Muscle layer of colon (tissue), 2 donors: ENCODE data around the gene ABLIM3.

Source experiments
- H3K27ac ChIP-seq: one replicate; pipeline ENCODE4 v1.7.0; 2013; ENCODE audit warnings: low read depth, mild to moderate bottlenecking, low read length, moderate library complexity
- H3K27me3 ChIP-seq, 2 donors: one replicate each; pipeline ENCODE4 v1.7.0; 2013; ENCODE audit warnings: low read length in 2 of 2, mild to moderate bottlenecking in 2 of 2; ENCODE audit not compliant: insufficient read depth in 2 of 2, control insufficient read depth in 1 of 2
- H3K36me3 ChIP-seq: one replicate; pipeline ENCODE4 v1.7.0; 2013; ENCODE audit warnings: mild to moderate bottlenecking, low read length; ENCODE audit not compliant: insufficient read depth
- H3K4me1 ChIP-seq: one replicate; pipeline ENCODE4 v1.7.0; 2013; ENCODE audit warnings: mild to moderate bottlenecking, low read length; ENCODE audit not compliant: insufficient read depth
- H3K4me3 ChIP-seq, 2 donors: one replicate each; pipeline ENCODE4 v1.7.0; 2013; ENCODE audit warnings: low read length in 2 of 2, low read depth in 1 of 2, mild to moderate bottlenecking in 1 of 2, moderate library complexity in 1 of 2
- H3K9ac ChIP-seq: one replicate; pipeline ENCODE4 v1.7.0; 2013; ENCODE audit warnings: low read length
- H3K9me3 ChIP-seq: one replicate; pipeline ENCODE4 v1.7.0; 2013; ENCODE audit warnings: mild to moderate bottlenecking, low read length
- donor health status: abdominal sarcoma.
- donor health status: Adenocarcinoma of cecum.

ABLIM3 gene

DNA sequence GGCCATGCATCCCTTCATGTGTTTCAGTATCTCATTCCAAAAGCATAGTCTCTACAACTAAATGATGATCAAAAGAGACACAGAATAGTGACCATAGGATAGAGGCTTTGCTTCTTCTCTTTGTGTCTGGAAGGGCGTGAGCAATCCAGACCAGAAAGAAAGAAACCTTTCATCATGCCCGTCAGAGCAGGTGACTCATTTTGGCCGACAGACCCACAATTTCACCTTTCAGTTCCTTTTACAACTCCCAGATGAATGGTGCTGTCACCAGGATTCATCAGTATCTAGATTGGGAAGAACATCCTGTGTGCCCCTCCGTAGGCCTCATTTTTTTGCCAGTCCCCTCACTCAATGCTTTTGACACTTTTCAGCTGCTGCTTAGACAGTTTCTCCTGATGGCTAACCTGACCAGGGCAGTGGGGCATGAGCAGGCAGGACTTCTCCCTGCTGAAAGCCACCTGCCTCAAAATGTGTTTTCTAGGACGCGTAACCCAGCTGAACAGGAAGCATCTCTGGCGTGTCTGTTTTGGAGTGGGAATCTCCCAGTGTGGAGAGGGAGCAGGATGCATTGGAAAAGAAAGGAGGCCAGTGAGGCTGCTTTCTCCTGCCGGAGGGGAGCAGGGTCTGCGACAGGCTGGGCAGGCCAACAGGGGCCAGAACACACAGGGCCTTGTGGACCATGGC, 21.2 kb downstream of the ABLIM3 start:
- Histone ChIP-seq H3K27me3 (no peaks in the 10 kb centered on the region), H3K27ac (no peak overlapping the region), H3K9me3 (no peaks in the 10 kb centered on the region), H3K4me1 (no peaks in the 10 kb centered on the region), H3K36me3 (no peaks in the 10 kb centered on the region), H3K9ac (no peak overlapping the region), H3K4me3 (no peak overlapping the region)

DNA sequence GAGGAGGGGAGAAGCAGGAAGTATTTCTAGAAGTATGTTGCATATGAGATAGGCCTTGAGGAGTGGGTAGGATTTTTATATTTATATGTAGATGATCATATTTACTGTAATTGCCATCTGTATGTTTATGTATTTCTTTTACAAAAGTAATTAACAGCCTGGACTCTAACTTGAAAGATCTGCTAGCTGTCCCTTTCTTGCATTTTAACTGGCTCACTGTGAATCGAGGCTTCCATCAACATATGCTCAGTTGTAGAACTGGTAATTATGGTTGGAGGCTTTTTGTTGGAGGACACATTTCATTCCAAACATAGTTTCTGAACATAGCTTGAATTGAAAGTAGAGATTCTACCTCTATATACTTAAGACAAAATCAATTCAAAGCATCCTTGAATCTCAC, 23.4 kb downstream of the ABLIM3 start:
- H3K4me3 ChIP-seq: no peak overlapping the region
- H3K36me3 ChIP-seq: no peaks in the 10 kb centered on the region
- no peaks in the 10 kb centered on the region for H3K9me3 ChIP-seq
- no peaks in the 10 kb centered on the region for H3K27me3 ChIP-seq
- no peak overlapping the region for H3K9ac ChIP-seq
- no peaks in the 10 kb centered on the region for H3K4me1 ChIP-seq
- no peak overlapping the region for H3K27ac ChIP-seq

DNA sequence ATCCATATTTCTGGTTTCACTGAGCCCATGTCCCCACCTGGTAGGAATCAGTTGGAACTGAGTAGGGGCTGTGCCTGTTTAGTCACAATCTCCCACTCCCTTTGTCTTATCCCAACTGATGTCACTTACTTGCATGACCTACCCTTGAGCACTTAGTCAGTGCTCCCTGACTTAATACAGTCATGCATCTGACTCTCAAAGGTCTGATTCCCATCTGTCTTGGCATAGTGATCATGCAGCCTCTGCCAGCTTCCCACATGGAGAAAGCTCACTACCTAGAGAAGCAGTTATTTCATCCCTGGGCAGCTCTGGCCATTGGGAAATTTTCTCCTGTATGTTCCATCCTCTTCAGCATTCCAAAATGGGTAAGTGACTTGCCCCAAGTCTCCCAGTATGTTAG, 24.8 kb downstream of the ABLIM3 start:
- H3K27ac ChIP-seq: no peak overlapping the region
- H3K9me3 ChIP-seq: no peaks in the 10 kb centered on the region
- H3K4me1 ChIP-seq: no peaks in the 10 kb centered on the region
- H3K9ac ChIP-seq: no peak overlapping the region
- no peaks in the 10 kb centered on the region for H3K27me3 ChIP-seq
- no peak overlapping the region for H3K4me3 ChIP-seq
- H3K36me3 ChIP-seq: no peaks in the 10 kb centered on the region

DNA sequence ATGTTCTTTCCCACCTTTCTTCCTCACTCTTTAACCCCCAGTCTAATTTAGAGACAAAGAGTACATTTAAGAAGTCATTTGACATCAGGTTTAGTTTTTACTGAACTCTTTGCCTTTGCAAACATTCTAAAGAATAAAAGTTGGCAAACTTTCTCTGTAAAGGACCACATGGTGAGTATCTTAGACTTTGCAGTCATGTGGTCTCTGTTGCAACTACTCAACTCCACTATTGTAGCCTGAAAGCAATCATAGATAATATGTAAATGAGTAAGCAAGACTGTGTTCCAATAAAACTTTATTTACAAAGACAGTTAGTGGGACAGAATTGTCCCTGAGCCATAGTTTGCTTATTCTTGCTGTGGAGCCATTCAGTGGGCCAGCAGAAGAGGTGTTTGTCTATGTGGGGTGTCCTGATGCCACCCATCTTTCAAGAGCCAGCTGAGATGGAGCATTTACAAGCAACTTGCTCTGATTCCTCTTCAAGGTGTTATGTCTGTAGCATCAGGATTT, 25.4 kb downstream of the ABLIM3 start:
- no peak overlapping the region for H3K27ac ChIP-seq
- no peaks in the 10 kb centered on the region for H3K9me3 ChIP-seq
- no peak overlapping the region for H3K9ac ChIP-seq
- no peaks in the 10 kb centered on the region for H3K36me3 ChIP-seq
- H3K27me3 ChIP-seq: no peaks in the 10 kb centered on the region
- H3K4me3 ChIP-seq: no peak overlapping the region
- H3K4me1 ChIP-seq: no peaks in the 10 kb centered on the region

DNA sequence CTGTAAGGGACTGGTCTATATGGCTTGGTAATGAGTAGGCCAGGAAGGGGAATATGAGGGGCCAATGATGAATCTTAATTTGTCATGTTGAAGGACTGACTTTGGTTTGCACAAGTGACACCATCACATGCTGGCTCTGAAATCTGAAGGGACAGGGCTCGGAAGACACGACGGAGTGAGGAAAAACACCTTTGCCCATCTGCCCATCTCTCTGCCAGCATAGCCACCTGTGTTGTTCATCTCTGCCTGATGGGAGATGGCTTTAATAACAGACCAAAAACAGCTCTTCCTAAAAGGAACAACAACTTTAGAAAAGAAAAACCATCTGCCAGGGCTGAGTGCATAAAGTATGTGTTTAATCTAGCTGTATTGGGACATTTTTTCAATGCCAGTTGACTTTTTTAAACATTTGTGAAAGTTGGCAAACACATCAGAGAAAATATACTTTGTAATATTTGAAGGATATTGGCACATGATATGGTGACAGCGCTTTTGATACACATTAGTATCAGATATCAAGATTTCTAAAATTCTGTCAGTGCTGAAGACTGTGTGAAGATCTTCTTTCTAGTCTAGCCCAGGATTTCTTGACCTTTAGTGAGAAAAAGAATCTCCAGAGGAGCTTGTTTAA, 27.1 kb downstream of the ABLIM3 start:
- no peak overlapping the region for H3K27ac ChIP-seq
- no peak overlapping the region for H3K9ac ChIP-seq
- H3K4me1 ChIP-seq: peaks cover 10% of the 10 kb centered on the region
- H3K36me3 ChIP-seq: no peaks in the 10 kb centered on the region
- no peak overlapping the region for H3K4me3 ChIP-seq
- H3K9me3 ChIP-seq: no peaks in the 10 kb centered on the region
- H3K27me3 ChIP-seq: no peaks in the 10 kb centered on the region

DNA sequence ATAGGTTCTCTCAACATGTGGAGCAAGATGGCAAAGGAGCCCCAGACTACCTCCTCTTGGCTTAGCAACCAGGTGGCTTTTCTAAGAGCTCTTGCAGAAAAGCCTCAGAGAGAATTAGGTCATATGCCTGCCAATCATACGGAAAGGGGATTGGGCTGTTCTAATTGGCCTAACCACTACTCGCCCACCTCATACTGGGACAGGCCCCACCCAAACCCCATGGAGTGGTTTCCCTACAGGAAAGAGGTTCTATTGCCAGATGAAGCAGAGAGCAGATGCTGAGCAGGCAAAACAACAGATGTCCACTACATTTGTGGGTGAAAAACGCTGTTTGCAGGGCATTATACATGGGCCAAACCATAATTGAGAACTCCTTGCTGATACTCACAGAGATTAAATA, 29.0 kb downstream of the ABLIM3 start:
- Histone ChIP-seq H3K4me1 (peaks cover 10% of the 10 kb centered on the region), H3K9ac (no peak overlapping the region), H3K27ac (no peak overlapping the region), H3K36me3 (no peaks in the 10 kb centered on the region), H3K27me3 (no peaks in the 10 kb centered on the region), H3K4me3 (no peak overlapping the region), H3K9me3 (no peaks in the 10 kb centered on the region)

DNA sequence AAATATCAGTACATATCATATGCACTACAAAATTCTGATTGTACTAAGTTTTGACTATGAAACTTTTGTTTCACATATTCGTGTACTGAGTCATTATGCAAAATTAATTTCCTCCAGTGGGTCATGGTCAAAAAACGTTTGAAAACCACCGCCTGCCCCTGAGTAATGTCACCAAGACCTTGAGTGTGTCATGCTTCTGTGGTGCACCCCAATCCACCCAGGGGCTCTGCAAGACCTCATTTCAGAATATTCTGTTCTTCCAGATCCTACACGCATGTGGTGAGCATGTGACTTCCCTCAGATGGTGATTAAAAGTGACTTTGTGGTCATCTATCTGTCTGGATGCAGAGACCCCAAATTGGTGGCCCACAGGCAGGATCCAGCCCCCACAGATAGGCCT, 31.0 kb downstream of the ABLIM3 start:
- no peaks in the 10 kb centered on the region for H3K27me3 ChIP-seq
- no peaks in the 10 kb centered on the region for H3K9me3 ChIP-seq
- no peaks in the 10 kb centered on the region for H3K36me3 ChIP-seq
- no peak overlapping the region for H3K27ac ChIP-seq
- H3K4me1 ChIP-seq: peaks cover 10% of the 10 kb centered on the region
- H3K9ac ChIP-seq: no peak overlapping the region
- no peak overlapping the region for H3K4me3 ChIP-seq

DNA sequence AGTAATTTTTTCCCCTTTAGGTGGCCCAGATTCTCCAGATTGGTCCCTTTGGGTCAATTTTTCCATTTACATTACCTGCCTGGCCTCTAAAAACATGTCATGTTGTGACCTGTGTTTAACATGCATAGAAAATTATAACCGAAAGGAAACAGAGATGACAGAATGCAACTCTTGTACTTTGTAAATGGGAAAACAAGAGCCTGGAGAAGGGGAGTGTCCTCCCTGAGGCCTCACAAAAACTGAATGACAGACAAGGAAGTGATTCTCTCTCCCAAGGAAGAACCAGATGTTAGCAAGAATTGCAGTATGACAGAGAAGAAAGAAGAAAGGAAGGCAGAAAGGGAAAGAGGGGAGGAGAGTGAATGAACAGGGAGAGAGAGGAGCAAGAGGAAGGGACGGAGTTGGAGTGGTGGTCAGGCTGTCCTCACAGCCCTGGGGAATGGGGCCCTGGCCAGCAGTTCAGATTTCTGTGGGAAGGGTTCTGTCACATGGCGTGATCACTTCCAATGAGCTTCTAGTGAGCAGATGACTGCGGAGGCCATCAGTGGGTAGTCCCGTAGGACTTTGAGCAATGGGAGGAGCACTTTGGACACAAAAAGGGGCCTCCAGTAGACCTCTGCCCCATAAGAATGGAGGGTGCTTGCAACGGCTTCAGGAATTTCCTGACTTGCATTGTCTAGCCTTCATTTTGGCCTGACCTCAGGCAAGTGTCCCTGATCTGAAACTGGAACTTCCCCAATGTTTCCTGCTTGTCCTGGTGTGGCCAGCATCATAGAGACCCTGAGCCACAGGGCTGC, 31.6 kb downstream of the ABLIM3 start:
- H3K9me3 ChIP-seq: no peaks in the 10 kb centered on the region
- H3K27ac ChIP-seq: no peak overlapping the region
- peaks cover 10% of the 10 kb centered on the region for H3K4me1 ChIP-seq
- no peak overlapping the region for H3K4me3 ChIP-seq
- no peaks in the 10 kb centered on the region for H3K27me3 ChIP-seq
- no peak overlapping the region for H3K9ac ChIP-seq
- no peaks in the 10 kb centered on the region for H3K36me3 ChIP-seq

DNA sequence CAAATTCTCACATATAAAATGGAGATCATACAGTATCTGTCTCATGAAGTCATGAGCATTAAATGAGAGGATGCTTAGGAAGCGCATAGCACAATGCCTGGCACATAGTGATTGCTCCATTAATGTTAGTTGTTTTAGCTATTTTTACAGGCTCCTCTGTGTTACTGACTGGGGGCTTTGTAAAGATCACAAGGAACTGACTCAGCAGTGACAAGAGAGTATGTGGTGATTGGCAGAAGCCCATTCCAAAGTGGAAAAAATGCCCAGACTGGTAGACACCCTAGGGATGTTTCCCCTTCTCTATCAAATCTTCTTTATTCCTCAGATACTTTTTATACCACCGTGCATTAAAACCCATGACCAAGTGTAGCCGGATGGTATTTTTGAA, 33.5 kb downstream of the ABLIM3 start:
- Histone ChIP-seq H3K4me1 (peaks cover 10% of the 10 kb centered on the region), H3K9ac (no peak overlapping the region), H3K27ac (no peak overlapping the region), H3K36me3 (no peaks in the 10 kb centered on the region), H3K4me3 (no peak overlapping the region), H3K27me3 (no peaks in the 10 kb centered on the region), H3K9me3 (no peaks in the 10 kb centered on the region)

DNA sequence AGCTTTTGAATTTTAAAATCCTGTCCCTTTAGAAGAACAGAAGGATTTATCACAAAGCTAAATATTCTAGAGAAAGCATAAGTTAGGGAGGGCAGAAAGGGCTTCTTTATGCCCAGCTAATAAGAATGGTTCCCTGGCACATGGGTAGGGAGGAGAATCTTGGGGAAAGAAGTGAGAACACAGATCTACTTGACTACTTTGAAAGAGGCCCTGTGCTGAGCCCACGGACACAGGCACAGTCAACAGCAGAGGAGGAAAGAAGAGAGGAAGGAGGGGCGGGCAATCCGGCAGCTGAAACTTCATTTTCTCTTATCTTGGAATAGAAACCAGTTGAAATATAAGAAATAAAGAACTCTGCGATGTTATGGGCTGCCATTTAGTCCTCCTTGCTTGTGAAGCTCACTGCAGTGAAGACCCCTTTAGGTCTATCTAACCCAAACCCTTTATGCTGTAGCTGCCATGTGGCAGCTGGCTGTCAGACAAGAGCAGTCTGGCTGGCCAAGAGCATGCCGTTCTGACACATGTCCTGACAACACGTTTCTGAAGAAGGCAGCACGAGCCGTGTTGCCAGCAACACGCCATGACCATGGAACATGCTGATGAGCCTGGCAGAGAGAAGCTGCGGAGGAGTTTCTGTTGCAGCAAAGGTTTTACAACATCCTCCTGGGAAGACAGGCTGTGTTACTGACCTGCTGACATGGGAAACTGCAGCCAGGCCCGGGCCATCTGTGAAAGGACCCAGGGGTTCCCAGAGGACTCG, 34.2 kb downstream of the ABLIM3 start:
- Histone ChIP-seq H3K27ac (no peak overlapping the region), H3K9ac (no peak overlapping the region), H3K4me1 (peaks cover 10% of the 10 kb centered on the region), H3K4me3 (no peak overlapping the region), H3K27me3 (no peaks in the 10 kb centered on the region), H3K36me3 (no peaks in the 10 kb centered on the region), H3K9me3 (no peaks in the 10 kb centered on the region)

DNA sequence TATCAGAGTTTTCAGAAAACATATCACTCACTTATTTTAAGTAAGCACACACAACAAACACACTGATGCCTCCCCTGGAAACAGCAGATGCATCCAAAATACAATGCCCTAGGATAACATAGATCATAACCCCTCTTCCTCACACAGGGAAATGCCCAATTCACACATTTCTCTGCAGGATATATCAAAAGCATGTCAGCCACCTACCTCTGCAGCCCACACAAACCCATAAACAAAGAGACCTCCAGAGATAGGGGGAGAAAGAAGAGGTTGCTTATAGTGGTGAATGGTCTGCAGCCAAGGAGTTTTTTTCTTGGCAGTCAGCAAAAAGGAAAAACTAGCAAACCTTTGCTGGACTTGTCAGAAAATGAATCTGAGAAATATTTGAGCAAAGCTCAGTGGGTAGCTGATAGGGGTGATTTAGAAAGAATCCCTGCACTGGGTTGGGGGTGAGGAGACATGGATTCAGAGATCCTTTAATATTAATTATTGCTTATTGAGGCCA, 36.1 kb downstream of the ABLIM3 start:
- H3K36me3 ChIP-seq: no peaks in the 10 kb centered on the region
- H3K9ac ChIP-seq: no peak overlapping the region
- H3K9me3 ChIP-seq: no peaks in the 10 kb centered on the region
- peaks cover 8% of the 10 kb centered on the region for H3K4me1 ChIP-seq
- no peak overlapping the region for H3K4me3 ChIP-seq
- H3K27me3 ChIP-seq: no peaks in the 10 kb centered on the region
- H3K27ac ChIP-seq: no peak overlapping the region
